OCI-LY3 (cell line): Measurements from ENCODE around the gene WIZ.

Experiments used
- CTCF ChIP-seq: fragments of 200-600, 300-600 bp; sonication (generic); IDR thresholded peaks from 2 replicates; pipeline ENCODE4 v1.5.1; 2014; ENCODE audit warnings: antibody characterized with exemption, low read length, low read depth
- EZH2phosphoT487 ChIP-seq: fragments of 200-600 bp; shearing (Covaris generic); IDR thresholded peaks from 2 replicates; pipeline ENCODE4 v1.6.1; 2018; ENCODE audit warnings: antibody characterized with exemption, mixed run types, low read depth

- TF ChIP-seq CTCF (no peak), EZH2phosphoT487 (no peak)
Measured at GRCh38 chr19:15436012-15436825, 13.5 kb downstream of the WIZ start.
